ENCODE results near the gene FUOM.

FUOM gene

GRCh38 chr10:133349577-133350011 is 8.2 kb downstream of the FUOM start:
- no peak for DNase-seq

DNA sequence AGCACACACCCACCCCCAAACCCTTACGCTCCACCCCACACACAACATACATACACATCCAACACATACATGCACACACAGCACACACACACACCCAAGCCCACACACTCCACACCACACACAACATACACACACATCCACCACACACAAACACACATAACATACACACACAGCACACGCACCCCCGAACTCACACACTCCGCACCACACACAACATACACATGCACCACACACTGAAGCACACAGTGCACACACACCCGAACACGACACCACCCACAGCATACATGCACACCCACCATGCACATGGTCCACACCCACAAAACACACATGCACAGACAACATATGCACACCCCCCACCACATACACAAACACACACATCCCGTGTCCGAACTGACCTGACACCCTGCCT is 8.7 kb downstream of the FUOM start:
- DNase-seq = no peak

DNA sequence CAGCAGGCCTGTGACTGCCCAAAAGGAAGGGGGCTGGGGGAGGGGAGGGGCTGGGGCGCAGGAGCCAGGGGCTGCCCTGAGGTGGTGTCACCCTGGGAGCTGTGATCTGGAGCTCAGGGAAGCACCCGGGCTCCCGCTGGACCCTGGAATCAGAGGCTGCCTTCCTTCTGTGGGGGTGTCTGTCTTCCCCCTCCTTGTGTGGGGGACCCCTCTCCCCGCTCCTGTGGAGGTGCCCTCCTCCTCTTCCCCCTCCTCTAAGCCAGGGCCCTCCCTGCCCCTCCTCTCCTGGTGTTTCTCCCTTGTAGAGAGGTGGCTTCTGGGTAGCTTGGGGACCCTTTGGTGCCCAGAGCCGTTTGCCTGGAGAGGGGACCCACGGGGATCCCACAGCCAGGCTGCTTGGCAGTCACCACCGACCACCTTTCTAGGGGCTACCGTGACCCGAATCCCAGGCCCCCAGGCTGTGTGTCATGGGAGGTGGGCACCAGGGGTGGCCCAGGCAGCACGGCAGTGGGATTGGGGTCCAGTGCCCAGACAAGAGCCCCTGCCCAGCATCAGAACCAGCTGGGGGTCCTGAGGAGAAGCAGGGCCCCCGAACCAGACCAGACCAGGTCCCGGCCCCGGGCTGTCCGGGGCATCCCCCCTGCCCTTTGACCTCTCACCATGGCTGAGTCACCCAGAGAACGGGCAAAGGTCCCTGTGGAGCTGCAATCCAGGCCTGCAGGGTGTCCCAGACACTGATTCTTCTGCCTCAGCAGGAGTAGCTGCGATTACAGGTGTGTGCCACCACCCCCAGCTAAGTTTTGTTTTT is 9.9 kb downstream of the FUOM start:
- DNase-seq = no peak

- DNase-seq = no peak
Observed at GRCh38 chr10:133346413-133346812, 11.4 kb downstream of the FUOM start.

- no peak for DNase-seq
Observed at GRCh38 chr10:133344236-133344635, 13.6 kb downstream of the FUOM start.

GRCh38 chr10:133343558-133343957 is 14.3 kb downstream of the FUOM start:
- DNase-seq = no peak

DNA sequence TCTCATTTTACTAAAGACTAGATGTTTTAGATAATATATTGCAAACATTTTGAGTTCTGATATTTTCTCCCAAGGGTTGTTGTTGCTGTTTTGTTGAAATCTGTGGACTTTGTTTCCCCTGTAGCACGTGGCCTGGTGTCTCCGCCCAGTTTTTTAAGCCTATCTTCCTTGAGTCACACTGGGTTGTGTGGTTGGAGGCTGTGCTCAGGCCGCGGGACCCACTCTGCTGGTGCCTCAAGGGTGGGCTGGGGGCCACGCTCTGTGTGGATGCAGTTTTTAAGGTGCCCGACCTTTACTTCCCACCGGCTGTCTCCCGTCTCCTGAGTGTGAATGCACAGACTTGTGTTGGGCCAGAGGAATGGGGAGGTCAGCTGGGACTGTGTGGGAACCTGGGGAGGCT is 14.9 kb downstream of the FUOM start:
- DNase-seq = no peak

GRCh38 chr10:133341983-133342382 is 15.8 kb downstream of the FUOM start:
- DNase-seq = no peak

DNA sequence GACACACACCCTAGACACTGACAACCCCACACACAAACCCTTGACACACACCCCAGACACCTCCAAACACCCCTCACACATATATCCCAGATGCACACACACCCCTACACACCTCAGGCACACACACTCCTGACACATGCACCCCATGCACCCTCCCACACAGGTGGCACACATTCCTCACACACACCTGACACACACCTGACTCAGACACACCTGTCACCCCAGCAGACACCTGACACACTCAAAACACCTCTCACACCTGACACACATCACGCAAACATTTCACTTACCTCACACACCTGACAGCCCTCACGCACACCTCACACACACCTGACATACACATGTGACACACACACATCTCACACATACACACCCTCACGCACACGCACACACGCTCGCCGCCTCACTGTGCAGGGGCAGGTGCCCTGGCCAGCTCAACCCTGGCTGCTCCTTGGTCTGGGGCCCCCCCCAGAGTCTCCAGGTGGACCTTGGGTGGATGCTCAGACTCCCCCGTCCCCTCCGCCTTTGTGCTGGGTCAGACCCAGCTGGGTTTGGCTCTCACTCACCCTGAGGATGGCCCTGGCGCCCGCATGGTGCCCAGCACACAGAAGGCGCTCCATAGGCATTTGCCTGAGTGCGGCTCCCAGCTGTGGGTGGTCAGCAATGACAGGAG is 18.0 kb downstream of the FUOM start:
- no peak for DNase-seq

- DNase-seq = no peak
Observed at GRCh38 chr10:133338080-133339071, 19.4 kb downstream of the FUOM start.

DNA sequence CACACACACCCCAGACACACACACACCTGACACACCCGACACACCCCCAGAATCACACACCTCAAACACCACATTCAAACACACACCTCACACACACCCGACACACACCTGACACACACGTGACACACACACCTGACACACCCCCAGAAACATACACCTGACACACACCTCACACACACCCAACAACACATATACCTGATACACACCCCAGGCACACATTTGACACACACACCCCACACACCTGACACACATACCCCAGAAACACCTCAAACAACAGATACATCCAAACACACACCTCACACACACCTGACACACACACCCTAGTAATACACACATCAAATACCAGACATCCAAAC is 20.5 kb downstream of the FUOM start:
- no peak for DNase-seq

DNA sequence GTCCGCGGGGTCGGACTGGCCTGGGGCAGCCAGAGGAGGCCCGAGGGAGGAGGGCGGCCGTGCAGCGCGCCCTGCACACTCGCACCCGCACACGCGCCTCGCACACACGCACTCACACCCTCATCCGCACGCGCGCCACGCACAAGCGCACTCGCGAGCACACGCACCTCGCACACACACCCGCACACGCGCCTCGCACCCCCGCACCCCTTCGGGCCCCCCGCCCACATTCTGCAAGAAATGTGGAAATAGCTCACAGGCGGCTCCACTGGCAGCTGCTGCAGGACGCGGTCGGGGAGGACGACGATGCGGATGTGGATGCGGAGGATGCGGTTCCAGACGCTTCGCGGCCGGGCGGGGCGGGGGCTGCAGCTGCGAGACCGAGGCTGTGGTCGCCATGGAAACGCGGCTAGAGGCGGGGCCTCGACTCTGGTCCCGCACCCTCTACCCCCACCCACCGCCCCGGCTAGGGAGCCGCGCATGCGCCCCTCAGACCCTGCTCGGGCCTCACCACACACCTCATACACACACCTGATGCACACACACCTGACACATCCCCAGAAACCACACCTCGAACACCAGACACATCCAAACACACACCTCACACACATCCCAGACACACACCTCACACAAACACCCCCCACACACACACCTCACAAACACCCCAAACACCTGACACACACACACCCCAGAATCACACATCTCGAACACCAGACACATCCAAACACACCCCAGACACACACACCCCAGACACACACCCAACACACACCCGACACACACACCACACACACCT is 21.0 kb downstream of the FUOM start, which contains the start of gene CALY:
TSS of gene CALY (minus strand) at position 320 of the 793 bp plus-strand sequence. CDS start 7,907 bp downstream, outside the sequence.
- peak; percentile 60 for DNase-seq

- DNase-seq = no peak
Observed at GRCh38 chr10:133336118-133336576, 21.7 kb downstream of the FUOM start.

GRCh38 chr10:133335246-133336117 is 22.3 kb downstream of the FUOM start:
- DNase-seq = peak; percentile 69

DNA sequence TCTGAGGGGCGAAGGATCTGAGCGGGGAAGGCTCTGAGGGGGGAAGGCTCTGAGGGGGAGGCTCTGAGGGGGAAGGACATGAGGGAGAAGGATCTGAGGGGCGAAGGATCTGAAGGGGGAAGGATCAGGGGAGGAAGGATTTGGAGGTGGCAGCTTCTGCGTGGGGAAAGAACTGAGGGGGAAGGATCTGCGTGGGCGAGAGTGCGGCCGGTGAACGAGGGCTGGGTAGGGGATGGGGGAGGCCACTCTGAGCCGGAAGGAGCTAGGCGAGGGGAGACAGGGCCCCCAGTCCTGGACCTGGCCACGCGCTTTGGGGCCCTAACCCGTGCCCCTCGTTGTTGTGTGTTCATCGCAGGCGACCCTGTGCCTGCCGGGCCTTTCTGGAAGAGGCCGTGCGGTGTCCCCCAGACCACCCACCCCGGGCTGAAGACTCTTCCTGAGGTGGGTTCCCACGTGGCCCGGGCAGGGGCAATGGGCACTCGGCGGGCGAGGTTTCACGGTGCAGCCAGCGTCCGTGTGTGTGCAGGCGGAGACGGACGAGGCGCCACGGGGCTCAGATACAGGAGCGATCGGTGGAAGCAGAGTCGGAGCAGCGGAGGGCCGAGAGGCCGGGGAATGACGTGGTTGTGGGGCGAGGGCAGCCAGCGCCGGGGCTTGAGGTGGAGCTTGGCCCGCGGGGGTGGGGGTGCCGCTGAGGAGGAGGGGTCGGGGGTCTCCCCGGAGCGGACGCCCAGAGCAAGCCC is 23.1 kb downstream of the FUOM start:
- no peak for DNase-seq

GRCh38 chr10:133332936-133333699 is 24.7 kb downstream of the FUOM start:
- no peak for DNase-seq

GRCh38 chr10:133329491-133330202 is 28.2 kb downstream of the FUOM start:
- DNase-seq = peak; percentile 90

Data from islet precursor cell (in vitro differentiated cells).